Activated CD4-positive, alpha-beta T cell treated with anti-CD3 and anti-CD28 coated beads, Interleukin-2, amount 50 U/mL, for 48 hours (primary cell): ENCODE data around the gene CCDC9.
"Not testable (repeated sequence)": the region's sequence is repeated elsewhere in the genome, so short reads cannot be mapped to it uniquely, and the experiment has no call there.

Experiments
- DNase-seq, 2 experiments: peaks; one replicate each; pipeline ENCODE4 v3.0.0-alpha.2; 2020

The CCDC9 gene

GRCh38 chr19:47232422-47233211, 23.7 kb upstream of the CCDC9 start:
- DNase-seq, result peak; percentile 31 to 55

DNA sequence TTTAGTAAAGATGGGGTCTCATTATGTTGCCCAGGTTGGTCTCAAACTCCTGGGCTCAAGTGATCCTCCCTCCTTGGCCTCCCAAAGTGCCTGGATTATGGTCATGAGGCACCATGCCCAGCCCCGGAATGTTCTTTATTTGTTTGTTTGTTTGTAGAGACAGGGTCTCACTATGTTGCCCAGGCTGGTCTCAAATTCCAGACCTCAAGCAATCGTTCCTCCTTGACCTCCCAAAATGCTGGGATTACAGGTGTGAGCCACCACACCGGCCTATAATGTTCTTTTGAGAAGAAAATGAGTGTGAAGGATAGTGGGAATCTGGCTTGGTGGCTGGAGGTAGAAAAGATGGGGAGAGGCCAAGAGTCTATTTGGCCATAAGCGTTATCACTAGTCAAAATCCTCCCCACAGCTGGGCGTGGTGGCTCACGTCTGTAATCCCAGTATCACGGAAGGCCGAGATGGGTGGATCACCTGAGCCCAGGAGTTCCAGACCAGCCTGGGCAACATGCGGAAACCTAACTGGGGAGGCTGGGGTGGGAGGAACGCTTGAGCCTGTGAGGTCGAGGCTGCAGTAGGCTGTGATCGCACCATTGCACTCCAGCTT, 20.2 kb upstream of the CCDC9 start:
- no peak for DNase-seq

GRCh38 chr19:47239152-47239551, 17.2 kb upstream of the CCDC9 start:
- DNase-seq, result no peak

DNA sequence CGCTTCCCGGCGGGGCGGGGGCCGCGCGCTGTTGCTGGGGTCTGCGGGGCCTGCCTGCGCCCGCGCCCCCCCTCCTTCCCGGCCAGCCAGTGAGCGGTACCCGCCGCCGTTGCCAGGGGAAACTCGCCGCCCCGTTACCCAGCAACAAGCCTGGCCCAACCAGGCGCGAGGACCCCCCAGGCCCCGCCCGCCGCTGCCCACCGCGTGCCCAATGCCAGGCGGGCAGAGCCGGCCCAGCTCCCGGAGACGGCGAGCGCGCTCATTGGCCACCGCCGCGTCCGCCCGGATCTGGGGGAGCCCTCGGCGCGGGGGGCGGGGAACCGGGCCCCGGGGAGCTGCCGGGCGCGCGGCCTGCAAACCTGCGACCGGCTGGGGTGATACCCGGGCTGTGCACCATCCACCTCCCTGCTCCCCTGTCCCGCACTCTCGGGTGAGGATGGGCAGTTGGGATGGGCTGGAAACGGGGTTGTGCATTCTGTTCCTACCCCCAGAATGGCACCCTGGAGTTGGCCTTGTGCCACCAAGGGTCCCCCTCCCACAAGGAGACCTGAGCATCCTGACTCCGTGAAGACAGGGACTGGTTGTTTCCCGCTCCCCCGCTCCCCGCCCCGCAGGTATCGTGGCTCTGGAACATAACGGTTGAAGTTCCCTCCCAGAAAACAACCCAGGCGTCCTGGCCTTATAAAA, 16.6 kb upstream of the CCDC9 start:
- DNase-seq, result peak; percentile 46 to 54

GRCh38 chr19:47240556-47240955, 15.8 kb upstream of the CCDC9 start:
- no peak for DNase-seq

GRCh38 chr19:47240996-47241918, 15.1 kb upstream of the CCDC9 start:
- DNase-seq, result peak; percentile 80 to 84

GRCh38 chr19:47241919-47242577, 14.3 kb upstream of the CCDC9 start:
- DNase-seq, result no peak

GRCh38 chr19:47243364-47243775, 13.0 kb upstream of the CCDC9 start:
- DNase-seq, result no peak

DNA sequence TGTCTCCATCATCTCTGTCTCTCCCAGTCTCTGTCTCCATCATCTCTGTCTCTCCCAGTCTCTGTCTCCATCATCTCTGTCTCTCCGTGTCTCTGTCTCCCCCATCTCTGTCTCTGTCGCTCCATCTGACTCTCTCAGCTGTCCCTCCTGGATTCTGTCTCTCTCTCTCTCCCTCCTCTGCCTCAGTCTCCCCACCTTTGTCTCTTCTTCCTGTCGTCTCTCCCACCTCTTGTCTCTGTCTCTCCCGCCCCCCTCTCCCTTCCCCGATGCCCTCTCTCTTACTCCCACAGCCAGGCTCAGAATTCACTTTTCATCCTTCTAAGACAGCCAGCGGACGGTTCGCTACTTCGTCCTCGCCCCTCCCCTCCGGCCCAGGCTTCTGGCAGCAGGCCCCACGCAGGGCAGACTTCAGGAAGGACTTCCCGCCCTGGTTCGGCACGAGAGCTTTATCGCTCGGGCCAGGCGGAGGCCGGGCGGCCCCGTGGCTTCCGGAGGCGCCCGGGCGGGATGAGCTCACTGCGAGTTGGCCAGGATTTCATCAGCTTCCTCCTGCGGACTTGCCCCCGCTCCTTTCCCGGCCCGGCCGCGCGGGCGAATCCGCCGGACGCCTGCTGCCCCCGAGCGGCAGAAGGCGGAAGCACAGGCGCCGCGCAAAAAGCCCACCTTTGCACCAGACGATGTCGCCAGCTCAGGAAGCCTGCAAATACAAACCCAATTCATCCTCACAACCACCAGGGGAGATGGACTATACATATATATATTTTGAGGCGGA, 12.4 kb upstream of the CCDC9 start:
- peak; percentile 89 to 92 for DNase-seq

DNA sequence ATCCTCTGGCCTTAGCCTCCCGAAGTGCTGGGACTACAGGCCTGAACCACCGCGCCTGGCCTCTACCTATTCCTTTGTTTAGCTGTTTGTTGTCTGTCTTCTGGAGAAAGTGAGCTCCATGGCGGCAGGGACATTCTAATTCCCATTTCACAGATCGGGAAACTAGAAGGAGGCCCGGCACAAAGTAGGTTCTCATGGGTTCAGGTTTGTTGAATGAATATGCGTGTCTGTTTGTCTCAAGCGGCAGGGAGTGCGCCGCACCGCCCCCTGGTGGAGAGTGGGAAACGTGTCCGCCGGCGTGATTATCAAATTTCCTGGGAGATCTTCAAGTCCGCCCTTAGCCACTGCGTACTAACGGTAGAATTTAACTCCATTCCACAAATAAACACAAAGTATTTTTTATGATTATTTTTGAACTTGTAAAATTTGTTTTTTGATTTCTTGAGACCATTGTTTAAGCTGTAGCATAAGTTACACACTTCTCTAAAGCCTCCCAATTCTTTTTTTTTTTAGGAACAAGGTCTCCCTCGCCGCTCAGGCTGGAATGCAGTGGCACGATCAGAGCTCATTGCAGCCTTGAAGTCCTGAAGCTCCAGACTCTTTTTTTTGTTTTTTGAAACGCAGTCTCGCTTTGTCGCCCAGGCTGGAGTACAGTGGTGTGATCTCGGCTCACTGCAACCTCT, 8.9 kb upstream of the CCDC9 start:
- DNase-seq, result peak; percentile 85 to 88

DNA sequence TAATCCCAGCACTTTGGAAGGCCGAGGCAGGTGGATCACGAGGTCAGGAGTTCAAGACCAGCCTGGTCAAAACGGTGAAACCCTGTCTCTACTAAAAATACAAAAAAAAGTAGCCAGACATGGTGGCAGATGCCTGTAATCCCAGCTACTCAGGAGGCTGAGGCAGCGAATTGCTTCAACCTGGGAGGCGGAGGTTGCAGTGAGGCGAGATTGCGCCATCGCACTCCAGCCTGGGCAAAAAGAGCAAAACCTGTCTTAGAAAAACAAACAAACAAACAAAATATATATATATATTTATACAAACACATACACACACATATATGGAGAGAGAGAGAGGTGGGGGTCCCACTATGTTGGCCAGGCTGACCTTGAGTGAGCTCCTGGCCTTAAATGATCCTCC, 3.3 kb upstream of the CCDC9 start:
- DNase-seq, result not testable (repeated sequence)

DNA sequence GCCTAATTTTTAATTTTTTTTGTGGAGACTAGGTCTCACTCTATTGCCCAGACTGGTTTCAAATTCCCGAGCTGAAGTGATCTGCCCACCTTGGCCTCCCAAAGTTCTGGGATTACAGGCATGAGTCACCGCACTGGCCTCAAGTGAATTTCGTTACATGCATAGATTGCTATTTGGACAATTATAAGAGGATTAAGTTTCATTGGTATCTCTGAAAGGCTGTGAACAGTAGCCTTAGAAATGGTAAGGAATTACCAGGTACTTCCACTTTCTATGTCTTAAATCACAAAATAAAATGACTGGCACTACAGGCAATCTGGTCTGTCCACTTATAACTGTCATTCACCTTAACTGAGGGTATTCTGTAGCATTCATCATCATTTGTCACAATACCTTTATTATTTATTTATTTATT, 2.9 kb upstream of the CCDC9 start:
- no peak for DNase-seq

- DNase-seq, result no peak
These were observed 2.4 kb upstream of the CCDC9 start for GRCh38 chr19:47253970-47254369.

DNA sequence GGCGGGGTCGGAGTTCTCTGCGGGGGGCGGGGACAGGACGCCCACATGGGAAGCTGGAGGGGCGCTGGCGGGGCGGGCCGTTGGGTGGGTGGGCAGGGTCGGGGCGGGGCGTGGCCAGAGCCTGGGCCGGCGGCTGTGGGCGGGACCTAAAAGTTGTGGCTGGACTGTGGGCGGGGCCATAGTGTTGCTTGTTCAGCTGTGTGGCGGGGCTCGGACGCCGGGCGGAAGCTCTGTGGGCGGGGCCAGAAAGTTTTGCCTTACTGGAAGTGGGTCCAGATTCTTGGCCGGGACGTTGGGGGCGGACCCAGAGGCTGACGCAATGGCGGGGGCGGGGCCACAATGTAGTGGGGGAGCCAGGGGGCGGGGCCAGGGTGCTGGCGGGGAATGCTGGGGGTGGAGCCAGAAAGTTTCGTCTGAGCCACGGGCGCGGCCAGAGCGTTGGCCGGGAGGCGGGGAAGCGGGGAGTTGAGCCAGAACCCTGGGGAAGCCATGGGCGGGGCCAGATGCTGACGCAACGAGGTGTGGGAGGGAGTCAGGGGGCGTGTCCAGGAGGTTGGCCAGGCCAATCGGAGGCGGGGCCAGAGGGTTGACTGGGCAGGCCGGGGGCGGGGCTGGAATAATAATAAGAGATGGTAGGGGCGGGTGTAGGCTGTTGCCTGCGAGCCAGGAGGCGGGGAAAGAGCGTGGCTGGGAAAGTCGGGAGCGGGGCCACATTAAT, 527 bp downstream of the CCDC9 start:
- peak; percentile 100 for DNase-seq

- no peak for DNase-seq
These were observed 1.3 kb downstream of the CCDC9 start for GRCh38 chr19:47257411-47258169.

DNA sequence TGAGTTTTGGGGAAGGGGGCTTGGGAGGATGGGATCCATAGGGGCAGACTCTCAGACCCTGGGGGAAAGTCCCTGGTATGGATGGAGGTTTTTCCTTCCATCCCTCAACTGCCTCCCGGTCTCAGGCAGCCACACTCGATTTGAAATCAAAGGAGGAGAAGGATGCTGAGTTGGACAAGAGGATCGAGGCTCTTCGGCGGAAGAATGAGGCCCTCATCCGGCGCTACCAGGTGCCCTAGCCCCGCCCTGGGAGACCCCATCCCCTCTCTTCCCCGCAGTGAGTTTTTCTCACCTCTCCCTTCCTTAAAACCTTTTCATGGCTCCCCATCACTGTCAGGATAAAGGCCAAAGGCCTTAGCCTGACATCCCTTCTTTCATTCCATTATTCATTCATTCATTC, 2.1 kb downstream of the CCDC9 start:
- no peak for DNase-seq

DNA sequence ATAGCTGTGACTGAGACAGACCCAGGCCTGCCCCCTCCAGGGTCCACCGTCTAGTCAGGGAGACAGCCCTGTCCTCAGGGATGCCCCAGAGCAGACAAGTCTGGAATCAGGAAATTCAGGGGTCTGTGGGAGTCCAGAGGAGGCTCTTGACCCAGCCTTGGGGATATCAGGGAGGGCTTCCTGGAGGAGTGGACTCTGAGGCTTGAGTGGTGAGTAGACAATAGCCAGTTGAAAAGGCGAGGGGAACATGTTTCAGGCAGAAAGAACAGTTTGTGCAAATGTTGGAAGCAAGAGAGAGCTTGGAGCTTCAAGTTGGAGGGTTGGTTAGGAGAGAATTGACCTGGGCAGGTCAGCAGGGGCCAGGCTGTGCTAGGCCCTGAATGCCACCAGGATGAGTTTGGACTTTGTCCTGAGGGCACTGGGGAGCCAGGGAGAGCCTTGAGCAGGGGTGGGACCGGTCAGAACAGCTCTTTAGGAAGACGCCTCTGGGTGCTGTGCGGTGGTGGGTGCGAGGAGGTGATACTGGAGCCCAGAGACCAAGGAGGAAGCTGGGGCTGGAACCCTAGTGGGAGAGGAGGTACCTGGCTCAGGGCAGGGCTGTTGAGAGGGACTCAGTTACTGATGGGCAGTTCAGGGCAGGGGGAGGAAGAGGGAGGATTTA, 2.7 kb downstream of the CCDC9 start:
- DNase-seq, result no peak

DNA sequence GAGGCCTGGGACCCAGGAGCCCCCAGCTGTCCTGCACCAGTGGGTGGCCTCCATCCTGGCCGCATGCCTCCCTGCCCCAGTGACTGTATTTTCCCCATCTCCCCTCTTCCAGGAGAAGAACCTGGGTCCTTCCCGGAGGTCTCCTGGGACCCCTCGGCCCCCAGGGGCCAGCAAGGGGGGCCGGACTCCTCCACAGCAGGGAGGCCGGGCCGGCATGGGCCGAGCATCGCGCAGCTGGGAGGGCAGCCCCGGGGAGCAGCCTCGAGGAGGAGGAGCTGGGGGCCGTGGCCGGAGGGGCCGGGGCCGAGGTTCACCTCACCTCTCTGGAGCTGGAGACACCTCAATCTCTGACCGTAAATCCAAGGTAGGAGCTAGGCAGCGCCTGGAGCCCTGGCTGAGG, 4.2 kb downstream of the CCDC9 start:
- DNase-seq, result no peak
